Measurements from ENCODE around the gene UTF1.

- TF ChIP-seq POLR2AphosphoS5 (IDR thresholded peaks at IDR 0.05; ENCODE audit: low read depth, low read length), result no peak
- no peak for TF ChIP-seq REST (IDR thresholded peaks at IDR 0.05; ENCODE audit: insufficient read depth in 1 of 2, low read depth in 2 of 2, low read length in 2 of 2)
- TF ChIP-seq SIN3A (IDR thresholded peaks at IDR 0.05; ENCODE audit: borderline replicate concordance, insufficient read depth, low read length), result no peak
These were observed 16.2 kb downstream of the UTF1 start for GRCh38 chr10:133246236-133246626.
